Coronary artery (tissue), 2 donors: ENCODE data around the gene SLC22A23.

Experiments
- DNase-seq: peaks from one replicate; pipeline ENCODE4 v3.0.0-alpha.2; 2017; ENCODE audit warnings: low spot score
- H3K27ac ChIP-seq, 2 donors: fragments of 200-600 bp; sonication (generic); one replicate each; pipeline ENCODE4 v1.5.1; 2016 to 2019
- H3K4me3 ChIP-seq: fragments of 200-600 bp; sonication (generic); 2 replicates; pipeline ENCODE4 v1.5.1; 2016; ENCODE audit warnings: mild to moderate bottlenecking, moderate library complexity
- CTCF ChIP-seq: fragments of 200-600 bp; sonication (generic); IDR thresholded peaks from one replicate; pipeline ENCODE4 v1.5.1; 2019; ENCODE audit warnings: antibody characterized with exemption

SLC22A23 gene

GRCh38 chr6:3330199-3330598 is 126.7 kb downstream of the SLC22A23 start:
- no peak overlapping the region for H3K4me3 ChIP-seq
- H3K27ac ChIP-seq = no peak overlapping the region
- TF ChIP-seq CTCF = no peak
- DNase-seq = no peak

GRCh38 chr6:3329393-3330051 is 127.3 kb downstream of the SLC22A23 start:
- H3K4me3 ChIP-seq = no peak overlapping the region
- no peak for TF ChIP-seq CTCF
- no peak for DNase-seq
- no peak overlapping the region for H3K27ac ChIP-seq

- H3K27ac ChIP-seq = no peak overlapping the region
- no peak for TF ChIP-seq CTCF
- no peak for DNase-seq
- H3K4me3 ChIP-seq = no peak overlapping the region
Measured at GRCh38 chr6:3328796-3329195, 128.1 kb downstream of the SLC22A23 start.

- no peak overlapping the region for H3K4me3 ChIP-seq
- H3K27ac ChIP-seq = no peak overlapping the region
- no peak for TF ChIP-seq CTCF
- no peak for DNase-seq
Measured at GRCh38 chr6:3328145-3328544, 128.7 kb downstream of the SLC22A23 start.

GRCh38 chr6:3327403-3327802 is 129.4 kb downstream of the SLC22A23 start:
- no peak for DNase-seq
- Histone ChIP-seq H3K27ac (no peak overlapping the region), H3K4me3 (no peak overlapping the region)
- TF ChIP-seq CTCF = no peak

GRCh38 chr6:3326981-3327380 is 129.9 kb downstream of the SLC22A23 start:
- no peak for TF ChIP-seq CTCF
- Histone ChIP-seq H3K27ac (no peak overlapping the region), H3K4me3 (no peak overlapping the region)
- peak; percentile 71 for DNase-seq

- H3K27ac ChIP-seq = no peak overlapping the region
- TF ChIP-seq CTCF = no peak
- H3K4me3 ChIP-seq = no peak overlapping the region
- no peak for DNase-seq
Measured at GRCh38 chr6:3326184-3326971, 130.5 kb downstream of the SLC22A23 start.
